Measurements from ENCODE around the gene CACNA1D.
"Not testable (repeated sequence)": the region's sequence is repeated elsewhere in the genome, so short reads cannot be mapped to it uniquely, and the experiment has no call there.

Gene CACNA1D

DNA sequence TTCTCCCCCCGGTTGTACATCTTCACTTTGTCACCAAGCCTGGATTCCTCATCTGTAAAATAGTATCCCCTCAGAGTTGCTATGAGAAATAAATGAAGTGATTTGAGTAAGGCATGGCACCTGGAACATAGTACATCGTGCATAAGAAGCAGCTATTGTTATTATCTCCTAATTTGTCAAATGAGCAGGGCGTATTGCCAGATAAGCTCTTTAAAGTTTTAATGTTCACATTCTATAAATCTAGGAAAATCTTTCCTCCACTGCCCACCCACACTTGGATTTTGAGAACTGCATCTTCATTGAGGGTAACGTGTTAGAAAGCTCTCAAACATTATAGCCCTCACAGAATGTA lies 32.3 kb downstream of the CACNA1D start:
- no peak for DNase-seq (ENCODE audit: low read depth)

- DNase-seq (ENCODE audit: low read depth): no peak
Observed at GRCh38 chr3:53530205-53530604, 35.8 kb downstream of the CACNA1D start.

DNA sequence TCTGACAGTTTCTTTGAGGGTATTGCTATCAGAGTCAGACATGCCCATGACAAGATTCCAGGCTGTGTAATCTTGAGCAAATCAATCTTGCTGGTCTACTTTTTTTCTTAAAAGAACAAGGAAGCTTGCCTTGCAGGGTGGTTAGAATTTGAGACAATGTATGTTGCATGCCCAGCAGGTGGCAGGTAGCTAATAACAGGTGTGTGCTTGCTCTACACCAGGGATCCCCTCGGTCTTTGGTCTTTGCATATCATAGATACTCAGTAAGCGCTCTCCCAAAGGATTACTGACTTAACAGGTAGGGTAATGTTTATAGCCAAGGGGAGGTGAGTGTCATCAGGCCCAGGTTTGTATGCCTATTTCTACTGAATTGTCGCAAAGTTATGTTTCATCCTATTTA lies 37.3 kb downstream of the CACNA1D start:
- no peak for DNase-seq (ENCODE audit: low read depth)

- no peak for DNase-seq (ENCODE audit: low read depth)
Observed at GRCh38 chr3:53533472-53533871, 39.1 kb downstream of the CACNA1D start.

DNA sequence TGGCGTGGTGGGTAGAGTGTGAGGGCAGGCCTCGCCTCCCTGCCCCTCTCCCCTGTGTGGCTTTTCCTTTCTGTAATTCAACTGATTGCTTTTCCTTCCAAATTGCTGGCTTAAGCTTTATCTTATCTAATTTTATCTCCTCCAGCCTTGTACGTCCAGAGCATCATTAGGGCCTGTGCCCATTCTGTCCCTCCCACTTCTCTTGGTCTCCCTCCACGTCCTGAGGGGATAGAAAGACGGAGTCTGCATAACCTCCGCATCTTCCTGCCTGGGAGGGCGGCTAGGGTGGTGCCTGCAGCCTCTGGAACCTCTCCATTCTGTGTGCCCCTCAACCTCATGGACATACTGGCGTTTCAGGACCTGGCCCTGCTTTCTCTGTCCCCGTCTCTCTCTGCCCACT lies 39.8 kb downstream of the CACNA1D start:
- DNase-seq (ENCODE audit: low read depth): no peak

DNA sequence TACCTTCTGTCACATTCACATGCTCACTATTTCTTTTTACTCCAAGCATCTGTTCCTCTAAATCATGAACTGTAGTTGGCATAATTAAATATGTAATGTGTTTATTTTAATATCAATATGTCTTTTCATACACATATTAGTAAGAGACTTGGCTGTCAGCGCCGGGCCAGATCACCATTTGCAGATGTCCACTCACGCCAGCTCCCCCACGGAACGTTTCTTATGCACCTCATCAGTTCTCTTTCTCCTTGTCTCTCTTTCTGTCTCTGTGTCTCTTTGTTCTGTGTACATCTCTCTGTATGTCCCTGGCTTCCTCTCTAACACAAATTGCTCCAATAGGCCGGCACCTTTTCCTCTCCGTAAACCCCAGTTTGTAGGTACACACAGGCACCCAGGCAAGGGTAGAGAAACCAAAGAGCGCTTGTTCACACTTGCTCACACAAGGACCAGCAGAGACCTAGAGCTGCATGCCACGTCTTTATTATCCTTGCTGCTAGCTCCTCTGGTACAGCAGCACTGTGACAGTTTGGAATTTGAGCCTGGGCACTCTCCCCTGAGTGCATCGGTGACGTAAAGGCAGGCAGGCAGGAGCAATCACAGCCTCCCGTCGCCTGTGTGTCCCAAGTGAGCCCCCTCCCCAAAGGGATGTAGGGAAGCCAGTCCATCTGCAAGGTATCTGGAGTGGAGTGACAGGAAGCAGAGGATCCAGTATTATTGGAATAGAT lies 40.4 kb downstream of the CACNA1D start:
- DNase-seq (ENCODE audit: low read depth): no peak

DNA sequence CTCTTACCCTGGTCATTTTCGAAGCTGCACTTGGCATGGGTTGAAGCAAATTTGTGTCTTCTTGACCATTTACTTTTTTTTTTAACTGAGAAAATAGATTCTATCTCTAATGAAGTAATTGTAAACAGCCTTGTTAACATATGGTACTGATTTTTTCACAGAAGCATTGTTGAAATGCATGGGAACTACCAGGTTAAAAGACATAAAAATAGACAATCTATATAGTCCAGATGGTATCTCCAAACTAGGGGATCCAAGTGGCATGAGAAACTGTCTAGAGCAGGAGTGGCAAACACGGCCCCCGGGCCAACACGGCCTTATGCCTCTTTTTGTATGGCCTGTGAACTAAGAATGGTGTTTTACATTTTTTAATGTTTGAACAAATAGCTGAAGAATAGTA lies 41.9 kb downstream of the CACNA1D start:
- DNase-seq (ENCODE audit: low read depth): no peak

DNA sequence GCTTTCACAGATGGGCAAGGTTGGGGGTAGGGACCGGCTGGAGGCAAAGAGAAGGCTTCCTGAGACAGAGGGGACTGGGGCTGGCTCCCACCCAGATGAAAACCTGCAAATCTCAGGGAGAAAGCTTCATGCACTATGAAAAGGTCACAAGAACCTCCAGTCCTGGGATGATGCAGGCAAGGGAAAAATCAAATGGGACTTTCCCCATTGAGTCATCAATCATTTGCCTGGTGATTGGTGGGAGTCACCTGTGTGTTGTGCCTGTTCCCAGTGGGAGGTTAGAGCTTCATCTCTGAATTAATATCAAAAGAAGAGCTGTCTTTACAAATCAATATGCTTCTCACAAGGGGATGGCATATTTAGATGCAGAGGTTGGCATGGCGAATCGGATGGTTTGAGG lies 49.9 kb downstream of the CACNA1D start:
- peak; percentile 8 for DNase-seq (ENCODE audit: low read depth)

GRCh38 chr3:53545310-53545995 lies 51.0 kb downstream of the CACNA1D start:
- DNase-seq (ENCODE audit: low read depth): no peak

DNA sequence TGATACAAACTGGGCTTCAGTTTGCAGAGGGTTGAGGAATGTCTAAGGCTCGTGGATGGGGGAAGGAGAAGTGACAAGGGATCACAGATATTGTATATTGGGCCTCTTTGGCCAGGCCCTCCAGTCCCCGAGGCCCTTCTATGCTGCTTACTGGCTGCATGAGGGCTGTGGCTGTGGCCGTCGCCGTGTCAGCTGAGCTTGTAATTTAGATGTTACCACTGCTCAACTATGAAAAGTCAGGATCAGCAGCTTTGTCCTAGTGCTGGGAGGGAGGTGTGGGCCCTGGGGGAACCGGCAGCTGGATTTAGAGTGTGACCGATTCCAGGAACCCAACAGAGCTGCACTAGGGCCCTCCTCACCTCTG lies 51.6 kb downstream of the CACNA1D start:
- no peak for DNase-seq (ENCODE audit: low read depth)

- DNase-seq (ENCODE audit: low read depth): no peak
Observed at GRCh38 chr3:53547327-53547726, 52.9 kb downstream of the CACNA1D start.

DNA sequence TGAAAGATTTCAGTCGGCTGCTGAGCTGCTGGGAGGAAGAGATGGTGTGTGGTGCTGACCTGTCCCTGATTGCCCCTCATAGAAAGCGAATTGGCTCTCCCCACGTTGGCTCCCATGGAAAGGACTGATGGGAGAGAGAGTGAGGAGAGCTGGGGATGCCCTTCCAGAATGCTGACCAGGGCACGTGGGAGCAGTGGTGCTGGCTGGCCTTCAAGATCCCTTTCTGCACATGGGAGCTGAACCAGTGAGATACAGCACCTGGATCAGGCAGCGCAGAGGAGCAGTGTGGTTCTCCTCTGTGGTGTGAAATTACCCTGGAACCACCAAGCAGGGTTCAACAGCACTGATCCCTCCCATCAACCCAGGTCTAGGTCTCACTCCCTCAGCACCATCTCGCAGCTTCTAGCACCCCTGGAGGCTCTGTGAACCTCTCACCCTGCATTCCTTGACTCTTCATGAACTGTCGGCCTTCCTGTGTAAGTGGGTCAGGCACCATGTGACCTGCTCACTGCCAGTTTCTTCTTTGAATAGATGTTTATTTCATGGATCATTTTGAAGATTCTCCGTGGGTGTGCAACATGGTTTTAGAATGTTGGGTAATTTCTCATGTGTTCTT lies 55.7 kb downstream of the CACNA1D start:
- DNase-seq (ENCODE audit: low read depth): no peak

DNA sequence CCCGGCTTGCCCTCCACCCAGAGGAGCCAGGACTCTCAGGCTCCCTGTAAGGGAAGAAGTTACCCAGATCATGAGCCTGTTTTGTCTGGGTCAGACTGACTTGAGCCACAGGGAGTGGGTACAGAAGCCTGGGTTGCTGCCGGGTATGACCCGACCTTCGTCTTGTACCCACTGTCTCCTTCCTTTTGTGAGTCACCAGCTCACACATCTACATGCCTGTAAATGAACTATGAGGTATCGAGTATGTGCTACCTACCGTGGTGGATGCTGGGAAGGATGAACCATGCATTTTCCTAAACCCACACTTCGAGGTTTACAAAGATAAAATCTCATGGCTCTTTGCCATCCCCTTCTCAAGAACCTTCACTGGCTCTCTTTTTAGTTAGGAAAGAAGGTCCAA lies 56.9 kb downstream of the CACNA1D start:
- DNase-seq (ENCODE audit: low read depth): no peak

DNA sequence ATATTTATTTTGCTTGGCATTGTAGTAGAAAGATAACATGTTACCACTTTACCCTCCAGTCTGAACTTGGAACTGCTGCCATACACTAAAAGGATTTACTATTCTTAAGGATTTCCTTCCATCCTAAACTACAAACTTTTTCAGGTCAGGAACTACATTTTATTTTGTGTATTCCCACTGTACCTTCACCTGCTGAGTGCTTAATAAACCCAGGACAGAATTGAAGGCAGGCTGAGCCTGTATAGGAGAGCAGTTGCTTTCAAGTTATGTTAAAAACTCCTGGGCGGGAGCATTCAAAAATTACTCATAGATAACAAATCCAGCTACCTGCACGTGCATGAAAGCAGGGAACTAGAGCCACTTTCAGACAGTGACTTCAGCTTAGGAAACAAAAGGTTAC lies 58.3 kb downstream of the CACNA1D start:
- no peak for DNase-seq (ENCODE audit: low read depth)

GRCh38 chr3:53553200-53553599 lies 58.8 kb downstream of the CACNA1D start:
- no peak for DNase-seq (ENCODE audit: low read depth)

GRCh38 chr3:53554559-53555067 lies 60.2 kb downstream of the CACNA1D start:
- no peak for DNase-seq (ENCODE audit: low read depth)

- DNase-seq (ENCODE audit: low read depth): no peak
Observed at GRCh38 chr3:53555068-53555588, 60.7 kb downstream of the CACNA1D start.

DNA sequence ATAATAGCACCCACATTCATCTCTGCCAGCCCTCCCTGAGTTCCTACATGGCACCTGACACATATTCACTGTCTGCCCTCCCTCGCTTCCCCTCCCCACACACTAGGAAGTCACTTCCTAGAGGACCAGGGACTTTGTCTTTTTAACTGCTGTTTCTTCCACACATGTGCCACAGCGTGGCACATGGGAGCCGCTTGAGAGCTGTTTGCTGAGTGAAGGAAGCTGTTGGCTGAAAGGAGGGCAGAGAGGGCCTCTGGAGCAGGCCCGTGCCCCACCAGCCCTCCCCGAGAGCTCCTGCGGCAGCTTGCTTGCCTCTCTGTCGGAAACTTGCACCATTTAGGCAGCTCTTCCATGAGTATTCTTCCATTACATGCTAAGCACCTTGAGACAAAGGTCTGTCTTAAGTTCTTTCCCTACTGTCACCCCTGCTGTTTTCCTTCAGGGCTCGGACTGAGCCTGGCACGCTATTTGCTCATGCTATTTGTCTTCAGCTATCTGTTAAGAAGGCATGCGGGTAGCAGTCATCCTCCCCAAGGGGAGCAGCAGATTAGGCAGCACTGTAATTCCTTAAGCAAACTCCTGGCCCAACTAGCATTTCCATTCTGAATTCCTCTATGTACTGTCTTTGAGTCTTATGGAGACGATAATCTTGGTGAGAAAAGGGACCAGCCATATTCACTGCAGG lies 72.2 kb downstream of the CACNA1D start:
- DNase-seq (ENCODE audit: low read depth): no peak

- DNase-seq (ENCODE audit: low read depth): no peak
Observed at GRCh38 chr3:53570081-53570480, 75.7 kb downstream of the CACNA1D start.

DNA sequence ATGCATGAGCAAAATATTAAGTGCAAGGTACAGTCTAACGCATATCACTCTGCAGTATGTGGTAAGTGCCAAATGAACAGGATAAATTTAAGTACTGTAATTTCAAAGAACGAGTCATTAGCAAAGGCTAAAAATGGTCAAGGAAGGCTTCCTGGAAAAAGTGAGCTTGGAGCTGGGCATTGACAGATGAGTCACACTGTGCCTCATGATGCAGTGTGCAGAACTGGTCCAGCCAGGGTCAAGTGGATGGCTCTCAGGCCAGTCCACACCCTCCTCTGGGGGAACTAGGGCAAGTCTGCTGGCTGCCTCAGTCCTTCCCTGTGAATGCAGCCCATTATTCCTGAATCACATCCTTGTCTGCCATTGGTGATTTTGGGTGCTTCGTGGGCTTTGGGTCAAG lies 76.3 kb downstream of the CACNA1D start:
- peak; percentile 6 for DNase-seq (ENCODE audit: low read depth)

DNA sequence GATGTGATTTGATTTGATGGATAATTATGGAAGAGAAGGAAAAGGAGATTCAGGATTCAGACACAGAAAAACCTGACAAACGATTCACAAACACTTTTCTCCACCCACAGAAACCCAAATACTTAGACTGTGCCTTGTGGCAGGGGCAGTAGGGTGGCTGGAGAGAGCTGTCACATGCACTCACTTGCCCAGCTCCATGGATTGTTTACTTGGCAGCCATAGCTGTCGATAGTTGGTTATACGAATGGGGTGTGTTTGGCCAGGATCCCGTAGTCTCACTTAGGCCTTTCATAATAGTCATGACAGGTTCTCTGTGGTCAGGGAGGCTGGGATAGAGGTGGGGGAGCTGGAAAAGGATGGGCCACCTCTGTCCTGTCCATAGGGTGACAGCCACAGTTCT lies 76.9 kb downstream of the CACNA1D start:
- no peak for DNase-seq (ENCODE audit: low read depth)

- DNase-seq (ENCODE audit: low read depth): not testable (repeated sequence)
Observed at GRCh38 chr3:53572184-53572583, 77.8 kb downstream of the CACNA1D start.

GRCh38 chr3:53577506-53577905 lies 83.1 kb downstream of the CACNA1D start:
- DNase-seq (ENCODE audit: low read depth): no peak
